Caco-2 (cell line): ENCODE measurements around the gene TMEM266. TPM values are rescaled to one million over a fixed set of nuclear protein-coding genes. Genes with fewer than 3 reads are reported as not detected.

Source experiments
- BruUV-seq: library from RNA; stranded (reverse); fragments of 400-500 nt; replicated peaks from 2 replicates; lab custom pipeline; 2021; lab: Mats Ljungman, UMichigan
- CTCF ChIA-PET: fragments of 300-600 bp; sonication (Branson Sonifier 250); formaldehyde crosslinking; loops from one replicate; lab custom pipeline; 2022; ENCODE audit warnings: antibody characterized with exemption; lab: Charles Lee
- POLR2A ChIA-PET: fragments of 300-600 bp; sonication (Branson Sonifier 250); formaldehyde crosslinking; loops from one replicate; lab custom pipeline; 2022; ENCODE audit warnings: antibody characterized with exemption; lab: Charles Lee
- DNase-seq, 2 experiments: peaks; one replicate each; pipeline versions ENCODE4 v3.0.0 to v3.0.0-alpha.2; 2020 to 2022
- H3K27me3 ChIP-seq: replicated peaks from 2 replicates; pipeline ENCODE4 v1.6.0; 2011; ENCODE audit warnings: low read length; ENCODE audit not compliant: control insufficient read depth, insufficient read depth
- H3K36me3 ChIP-seq: 2 replicates; pipeline ENCODE4 v1.5.1; 2011; ENCODE audit warnings: low read length; ENCODE audit not compliant: control insufficient read depth, insufficient read depth
- H3K4me1 ChIP-seq: fragments of 250-450 bp; sonication (Bioruptor Pico); 2 replicates; pipeline ENCODE4 v1.5.1; 2020; ENCODE audit warnings: mild to moderate bottlenecking
- H3K4me3 ChIP-seq: 2 replicates; pipeline ENCODE4 v1.5.1; 2011; ENCODE audit warnings: low read depth, mild to moderate bottlenecking, control low read depth, low read length
- H3K9me3 ChIP-seq: fragments of 250-450 bp; sonication (Bioruptor Pico); 2 replicates; pipeline ENCODE4 v1.5.1; 2020; ENCODE audit warnings: mild to moderate bottlenecking, moderate library complexity
- H3K27ac Mint-ChIP-seq: one replicate; pipeline ENCODE4 v1.8.0; 2022; ENCODE audit warnings: mixed read lengths; ENCODE audit not compliant: unreplicated experiment
- H3K27me3 Mint-ChIP-seq: one replicate; pipeline ENCODE4 v1.8.0; 2022; ENCODE audit warnings: mixed read lengths; ENCODE audit not compliant: insufficient read depth, unreplicated experiment
- H3K36me3 Mint-ChIP-seq: one replicate; pipeline ENCODE4 v1.8.0; 2022; ENCODE audit warnings: mild to moderate bottlenecking, mixed read lengths; ENCODE audit not compliant: insufficient read depth, unreplicated experiment
- H3K4me1 Mint-ChIP-seq: one replicate; pipeline ENCODE4 v1.8.0; 2022; ENCODE audit warnings: low read depth, mixed read lengths; ENCODE audit not compliant: unreplicated experiment
- H3K4me3 Mint-ChIP-seq: one replicate; pipeline ENCODE4 v1.8.0; 2022; ENCODE audit warnings: mild to moderate bottlenecking, moderate library complexity, mixed read lengths; ENCODE audit not compliant: unreplicated experiment
- H3K9me3 Mint-ChIP-seq: one replicate; pipeline ENCODE4 v1.8.0; 2022; ENCODE audit warnings: mixed read lengths; ENCODE audit not compliant: unreplicated experiment
- intact Hi-C: fragments of 100-400 bp; cut with micrococcal nuclease; formaldehyde crosslinking; loops from one replicate; pipeline ENCODE4 v1.10.0; 2022; ENCODE audit not compliant: unreplicated experiment
- total RNA-seq: library from RNA; stranded (reverse); gene quantifications from 2 replicates; pipeline ENCODE4 v1.2.3, GENCODE V29; 2022
- TF ChIP-seq, protein P1 (sequence below), 2 experiments: fragments of 200-600 bp in 1 of 2; IDR thresholded peaks; 1 replicate in 1 of 2; 2 replicates in 1 of 2; pipeline versions ENCODE4 v1.5.1 to v1.8.0; 2011 to 2022; ENCODE audit warnings: antibody characterized with exemption in 1 of 2, control low read depth in 1 of 2, inconsistent platforms in 1 of 2, low read depth in 1 of 2, low read length in 1 of 2, mild to moderate bottlenecking in 1 of 2, moderate library complexity in 1 of 2; ENCODE audit not compliant: insufficient read depth in 1 of 2, severe bottlenecking in 1 of 2, unreplicated experiment in 1 of 2

The TMEM266 gene
- total RNA-seq, 1 experiment from 2014 or later, result 0.27 TPM

- intact Hi-C loops, result no loop called here
- CTCF ChIA-PET, result no interaction called here
- Histone ChIP-seq H3K36me3 (no peaks in the 10 kb centered on the region), H3K9me3 (no peaks in the 10 kb centered on the region), H3K4me1 (no peaks in the 10 kb centered on the region), H3K4me3 (no peak overlapping the region), H3K27me3 (no peaks in the 10 kb centered on the region; the same call in 1 of the 2 replicates)
- no TSS peak for BruUV-seq
- POLR2A ChIA-PET, result no interaction called here
- Mint-ChIP-seq H3K36me3 (no peaks in the 10 kb centered on the region), H3K27ac (no peak overlapping the region), H3K27me3 (peaks cover 3% of the 10 kb centered on the region), H3K9me3 (no peaks in the 10 kb centered on the region), H3K4me1 (no peaks in the 10 kb centered on the region), H3K4me3 (no peak overlapping the region)
- no peak for DNase-seq
- TF ChIP-seq, protein P1, sequence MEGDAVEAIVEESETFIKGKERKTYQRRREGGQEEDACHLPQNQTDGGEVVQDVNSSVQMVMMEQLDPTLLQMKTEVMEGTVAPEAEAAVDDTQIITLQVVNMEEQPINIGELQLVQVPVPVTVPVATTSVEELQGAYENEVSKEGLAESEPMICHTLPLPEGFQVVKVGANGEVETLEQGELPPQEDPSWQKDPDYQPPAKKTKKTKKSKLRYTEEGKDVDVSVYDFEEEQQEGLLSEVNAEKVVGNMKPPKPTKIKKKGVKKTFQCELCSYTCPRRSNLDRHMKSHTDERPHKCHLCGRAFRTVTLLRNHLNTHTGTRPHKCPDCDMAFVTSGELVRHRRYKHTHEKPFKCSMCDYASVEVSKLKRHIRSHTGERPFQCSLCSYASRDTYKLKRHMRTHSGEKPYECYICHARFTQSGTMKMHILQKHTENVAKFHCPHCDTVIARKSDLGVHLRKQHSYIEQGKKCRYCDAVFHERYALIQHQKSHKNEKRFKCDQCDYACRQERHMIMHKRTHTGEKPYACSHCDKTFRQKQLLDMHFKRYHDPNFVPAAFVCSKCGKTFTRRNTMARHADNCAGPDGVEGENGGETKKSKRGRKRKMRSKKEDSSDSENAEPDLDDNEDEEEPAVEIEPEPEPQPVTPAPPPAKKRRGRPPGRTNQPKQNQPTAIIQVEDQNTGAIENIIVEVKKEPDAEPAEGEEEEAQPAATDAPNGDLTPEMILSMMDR (IDR thresholded peaks at IDR 0.05; ENCODE audit: insufficient read depth in 1 of 2, low read depth in 1 of 2, low read length in 1 of 2, severe bottlenecking in 1 of 2, unreplicated experiment in 1 of 2), result no peak
Observed at GRCh38 chr15:76135516-76135915, 75.7 kb downstream of the TMEM266 start.

DNA sequence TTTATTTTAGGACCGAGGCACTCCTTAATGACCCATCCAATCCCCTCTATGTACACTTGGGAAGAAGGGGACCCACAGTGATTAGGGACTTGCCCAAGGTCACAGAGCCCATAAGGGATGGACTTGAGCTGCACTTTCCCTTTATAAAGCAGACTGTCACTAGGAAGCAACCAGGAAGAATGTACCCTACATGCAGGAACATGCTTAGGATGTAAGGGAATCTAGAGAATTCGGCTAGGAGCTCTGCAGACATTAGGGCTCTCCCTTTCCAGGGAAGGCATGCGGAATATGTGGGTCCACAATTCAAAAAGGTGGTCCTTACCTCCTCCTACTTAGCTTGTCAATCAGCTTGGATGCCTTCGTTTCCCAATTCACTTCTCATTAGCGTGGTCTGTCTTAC, 78.7 kb downstream of the TMEM266 start:
- Mint-ChIP-seq H3K27me3 (peaks cover 4% of the 10 kb centered on the region), H3K4me1 (peaks cover 4% of the 10 kb centered on the region), H3K36me3 (no peaks in the 10 kb centered on the region), H3K27ac (no peak overlapping the region), H3K4me3 (no peak overlapping the region), H3K9me3 (no peaks in the 10 kb centered on the region)
- no TSS peak for BruUV-seq
- Histone ChIP-seq H3K4me1 (no peaks in the 10 kb centered on the region), H3K9me3 (no peaks in the 10 kb centered on the region), H3K4me3 (no peak overlapping the region), H3K27me3 (no peaks in the 10 kb centered on the region; the same call in 1 of the 2 replicates), H3K36me3 (no peaks in the 10 kb centered on the region)
- TF ChIP-seq, protein P1 (IDR thresholded peaks at IDR 0.05; ENCODE audit: insufficient read depth in 1 of 2, low read depth in 1 of 2, low read length in 1 of 2, severe bottlenecking in 1 of 2, unreplicated experiment in 1 of 2), result no peak
- ChIA-PET POLR2A (no interaction called here), CTCF (interaction anchor here (0.6 to 3.2 kb wide), 9 partner anchors 10 to 1486 kb away, joined by 3 to 125 read pairs (median 13); partner anchors contain the start of gene TMEM266)
- DNase-seq, result no peak
- intact Hi-C loops, result no loop called here

DNA sequence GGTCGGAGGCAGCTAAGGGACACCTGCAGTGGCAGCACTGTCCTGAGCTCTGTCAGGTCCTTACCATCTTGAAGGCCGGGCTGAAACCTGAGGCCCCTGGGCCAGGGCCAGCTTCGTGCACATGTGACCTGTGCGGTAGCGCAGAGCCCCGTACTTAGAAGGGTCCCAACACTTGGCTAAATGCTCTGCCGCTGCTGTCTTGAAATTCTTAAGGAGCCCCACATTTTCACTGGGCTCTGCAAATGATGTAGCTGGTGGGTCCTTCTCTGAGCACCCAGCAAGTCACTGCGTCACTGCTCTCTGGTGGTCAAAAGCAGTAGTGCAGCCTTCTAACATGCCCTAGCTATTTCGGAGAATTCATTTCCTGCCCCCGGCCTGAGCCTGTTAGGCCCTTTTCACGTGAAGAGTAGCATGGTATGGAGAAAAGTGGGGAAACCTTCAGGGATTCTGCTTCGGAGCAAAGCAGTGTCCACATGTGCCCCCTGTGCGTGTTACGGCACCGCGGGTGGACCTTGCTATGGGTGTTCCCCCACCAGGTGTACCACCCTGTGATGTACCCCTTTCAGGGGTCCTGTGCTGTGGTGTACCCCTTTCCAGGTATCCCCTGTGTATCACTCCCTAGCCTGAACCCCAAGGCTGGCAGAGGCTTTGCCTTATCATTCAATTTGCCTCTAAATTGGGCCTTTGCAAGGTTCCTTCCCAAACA, 79.7 kb downstream of the TMEM266 start:
- peaks cover 10% of the 10 kb centered on the region for H3K27me3 Mint-ChIP-seq

More for the DNA sequence above, 79.7 kb downstream of the TMEM266 start:
- H3K9me3 ChIP-seq, result no peaks in the 10 kb centered on the region
- ChIA-PET CTCF (interaction anchor here (0.6 to 3.2 kb wide), 17 partner anchors 9 to 1487 kb away, joined by 3 to 125 read pairs (median 5); partner anchors contain the start of gene TMEM266), POLR2A (no interaction called here)
- no peak overlapping the region for H3K4me3 Mint-ChIP-seq
- no peaks in the 10 kb centered on the region for H3K9me3 Mint-ChIP-seq
- no peaks in the 10 kb centered on the region for H3K36me3 ChIP-seq
- TF ChIP-seq, protein P1 (IDR thresholded peaks at IDR 0.05; ENCODE audit: insufficient read depth in 1 of 2, low read depth in 1 of 2, low read length in 1 of 2, severe bottlenecking in 1 of 2, unreplicated experiment in 1 of 2), result peak; percentile 78 to 90
- H3K27me3 ChIP-seq, result peaks cover 1% of the 10 kb centered on the region; the same call in 1 of the 2 replicates
- no peaks in the 10 kb centered on the region for H3K36me3 Mint-ChIP-seq
- BruUV-seq, result no TSS peak
- no peak overlapping the region for H3K4me3 ChIP-seq
- peak; percentile 71 to 78 for DNase-seq
- H3K4me1 Mint-ChIP-seq, result peaks cover 4% of the 10 kb centered on the region
- H3K4me1 ChIP-seq, result no peaks in the 10 kb centered on the region
- no peak overlapping the region for H3K27ac Mint-ChIP-seq
- intact Hi-C loops, result loop anchor here (1.0 kb wide), 3 partner anchors 82 to 329 kb away; no protein-coding TSS in a partner anchor
